Loucy (cell line): ENCODE measurements around the gene MIA2.
"Not testable (repeated sequence)": the region's sequence is repeated elsewhere in the genome, so short reads cannot be mapped to it uniquely, and the experiment has no call there.

Experiments used
- H2AFZ ChIP-seq: fragments of 200-600 bp; sonication (generic); 2 replicates; pipeline ENCODE4 v1.6.0; 2016; ENCODE audit warnings: antibody characterized with exemption, mild to moderate bottlenecking, low read length, moderate library complexity
- H3F3A ChIP-seq: fragments of 200-600 bp; 2 replicates; pipeline ENCODE4 v1.6.0; 2016; ENCODE audit warnings: antibody characterized with exemption, low read depth, mild to moderate bottlenecking
- H3K27me3 ChIP-seq: fragments of 200-600 bp; sonication (generic); 2 replicates; pipeline ENCODE4 v1.6.1; 2014; ENCODE audit warnings: low read length, mild to moderate bottlenecking; ENCODE audit not compliant: insufficient read depth, poor library complexity, severe bottlenecking
- H3K36me3 ChIP-seq: fragments of 200-600 bp; sonication (generic); 2 replicates; pipeline ENCODE4 v1.6.1; 2016; ENCODE audit warnings: low read length; ENCODE audit not compliant: insufficient read depth
- H3K4me1 ChIP-seq: fragments of 200-600 bp; sonication (generic); 2 replicates; pipeline ENCODE4 v1.5.1; 2014; ENCODE audit warnings: low read length, mild to moderate bottlenecking; ENCODE audit not compliant: insufficient read depth, poor library complexity, severe bottlenecking
- H3K4me2 ChIP-seq: fragments of 200-600 bp; sonication (generic); 2 replicates; pipeline ENCODE4 v1.6.0; 2014; ENCODE audit warnings: antibody characterized with exemption, low read length, low read depth, mild to moderate bottlenecking; ENCODE audit not compliant: poor library complexity, severe bottlenecking
- H3K4me3 ChIP-seq: fragments of 200-600 bp; sonication (generic); 2 replicates; pipeline ENCODE4 v1.5.1; 2014; ENCODE audit warnings: low read length, mild to moderate bottlenecking, mixed read lengths; ENCODE audit not compliant: poor library complexity, severe bottlenecking
- H3K79me2 ChIP-seq: fragments of 200-600 bp; sonication (generic); 2 replicates; pipeline ENCODE4 v1.6.1; 2014; ENCODE audit warnings: low read length; ENCODE audit not compliant: insufficient read depth
- H3K9ac ChIP-seq: fragments of 200-600 bp; sonication (generic); 2 replicates; pipeline ENCODE4 v1.6.0; 2014; ENCODE audit warnings: mild to moderate bottlenecking, low read depth, low read length, moderate library complexity; ENCODE audit not compliant: poor library complexity, severe bottlenecking
- H3K9me2 ChIP-seq: fragments of 200-600 bp; sonication (generic); replicated peaks from 2 replicates; pipeline ENCODE4 v1.6.1; 2016; ENCODE audit warnings: low read depth, low read length, mixed read lengths
- H3K9me3 ChIP-seq: fragments of 200-600 bp; sonication (generic); 2 replicates; pipeline ENCODE4 v1.6.1; 2014; ENCODE audit warnings: mild to moderate bottlenecking, antibody characterized with exemption, low read length, low read depth; ENCODE audit not compliant: insufficient read depth
- H4K20me1 ChIP-seq: fragments of 200-600 bp; sonication (generic); 2 replicates; pipeline ENCODE4 v1.6.0; 2014; ENCODE audit warnings: antibody characterized with exemption, low read length, mild to moderate bottlenecking; ENCODE audit not compliant: insufficient read depth, poor library complexity, severe bottlenecking
- EZH2phosphoT487 ChIP-seq: fragments of 200-600 bp; IDR thresholded peaks from 2 replicates; pipeline ENCODE4 v1.6.1; 2018; ENCODE audit warnings: antibody characterized with exemption, mild to moderate bottlenecking, moderate library complexity, borderline replicate concordance
- TF ChIP-seq, protein P1 (sequence below): fragments of 200-600 bp; sonication (generic); conservative IDR thresholded peaks from 2 replicates; pipeline ENCODE4 v1.5.1; 2014; ENCODE audit warnings: mild to moderate bottlenecking, antibody characterized with exemption, low read length

MIA2 gene

GRCh38 chr14:39232554-39233415 is 930 bp upstream of the MIA2 start:
- Histone ChIP-seq H2AFZ (no peak overlapping the region), H3K9ac (no peak overlapping the region), H3K4me3 (no peak overlapping the region)

DNA sequence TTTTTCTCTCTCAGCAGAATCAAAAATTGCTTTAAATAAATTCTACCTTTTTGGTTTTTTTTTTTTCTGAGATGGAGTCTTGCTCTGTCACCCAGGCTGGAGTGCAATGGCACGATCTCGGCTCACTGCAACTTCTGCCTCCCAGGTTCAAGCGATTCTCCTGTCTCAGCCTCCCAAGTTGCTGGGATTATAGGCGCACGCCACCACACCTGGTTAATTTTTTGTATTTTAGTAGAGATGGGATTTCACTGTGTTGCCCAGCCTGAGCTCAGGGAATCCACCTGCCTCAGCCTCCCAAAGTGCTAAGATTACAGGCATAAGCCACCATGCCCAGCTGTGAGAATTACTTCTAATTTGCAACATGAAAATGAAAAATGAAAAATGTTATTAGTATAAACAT is 1.3 kb downstream of the MIA2 start:
- H3K4me1 ChIP-seq, H2AFZ ChIP-seq, H3K4me2 ChIP-seq, H3K4me3 ChIP-seq, H3K9ac ChIP-seq, H3F3A ChIP-seq, H3K27me3 ChIP-seq, H3K36me3 ChIP-seq, H3K9me2 ChIP-seq, H3K79me2 ChIP-seq, H4K20me1 ChIP-seq, H3K9me3 ChIP-seq: not testable (repeated sequence)

More at GRCh38 chr14:39232554-39233415, 930 bp upstream of the MIA2 start:
- H4K20me1 ChIP-seq = no peaks in the 10 kb centered on the region
- no peaks in the 10 kb centered on the region for H3K9me3 ChIP-seq
- TF ChIP-seq, protein P1, sequence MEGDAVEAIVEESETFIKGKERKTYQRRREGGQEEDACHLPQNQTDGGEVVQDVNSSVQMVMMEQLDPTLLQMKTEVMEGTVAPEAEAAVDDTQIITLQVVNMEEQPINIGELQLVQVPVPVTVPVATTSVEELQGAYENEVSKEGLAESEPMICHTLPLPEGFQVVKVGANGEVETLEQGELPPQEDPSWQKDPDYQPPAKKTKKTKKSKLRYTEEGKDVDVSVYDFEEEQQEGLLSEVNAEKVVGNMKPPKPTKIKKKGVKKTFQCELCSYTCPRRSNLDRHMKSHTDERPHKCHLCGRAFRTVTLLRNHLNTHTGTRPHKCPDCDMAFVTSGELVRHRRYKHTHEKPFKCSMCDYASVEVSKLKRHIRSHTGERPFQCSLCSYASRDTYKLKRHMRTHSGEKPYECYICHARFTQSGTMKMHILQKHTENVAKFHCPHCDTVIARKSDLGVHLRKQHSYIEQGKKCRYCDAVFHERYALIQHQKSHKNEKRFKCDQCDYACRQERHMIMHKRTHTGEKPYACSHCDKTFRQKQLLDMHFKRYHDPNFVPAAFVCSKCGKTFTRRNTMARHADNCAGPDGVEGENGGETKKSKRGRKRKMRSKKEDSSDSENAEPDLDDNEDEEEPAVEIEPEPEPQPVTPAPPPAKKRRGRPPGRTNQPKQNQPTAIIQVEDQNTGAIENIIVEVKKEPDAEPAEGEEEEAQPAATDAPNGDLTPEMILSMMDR = no peak
- TF ChIP-seq EZH2phosphoT487 = no peak
- H3K79me2 ChIP-seq = no peaks in the 10 kb centered on the region
- H3F3A ChIP-seq = no peaks in the 10 kb centered on the region
- no peaks in the 10 kb centered on the region for H3K9me2 ChIP-seq
- no peak overlapping the region for H3K4me2 ChIP-seq
- no peaks in the 10 kb centered on the region for H3K36me3 ChIP-seq
- H3K4me1 ChIP-seq = no peaks in the 10 kb centered on the region
- H3K27me3 ChIP-seq = no peaks in the 10 kb centered on the region

DNA sequence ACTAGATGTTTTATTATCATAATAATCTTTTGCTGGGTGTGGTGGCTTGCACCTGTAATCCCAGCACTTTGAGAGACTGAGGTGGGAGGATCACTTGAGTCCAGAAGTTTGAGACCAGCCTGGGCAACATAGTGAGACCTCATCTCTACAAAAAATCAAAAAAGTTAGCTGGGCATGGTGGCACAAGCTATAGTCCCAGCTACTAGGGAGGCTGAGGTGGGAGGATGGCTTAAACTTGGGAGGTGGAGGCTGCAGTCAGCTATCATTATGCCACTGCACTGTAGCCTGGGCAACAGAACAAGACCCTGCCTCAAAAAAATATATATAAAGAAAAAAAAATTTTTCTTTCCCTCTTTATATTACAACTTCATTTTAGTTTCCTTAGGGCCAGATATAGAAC is 1.8 kb downstream of the MIA2 start:
- not testable (repeated sequence) for H3K9ac ChIP-seq, H3K27me3 ChIP-seq

GRCh38 chr14:39240769-39241168 is 7.1 kb downstream of the MIA2 start:
- Histone ChIP-seq H3K9me2 (no peaks in the 10 kb centered on the region), H3K79me2 (no peaks in the 10 kb centered on the region), H3K4me2 (no peak overlapping the region), H2AFZ (no peak overlapping the region), H3K27me3 (no peaks in the 10 kb centered on the region), H3K4me1 (no peaks in the 10 kb centered on the region), H3K36me3 (no peaks in the 10 kb centered on the region), H4K20me1 (no peaks in the 10 kb centered on the region), H3K9ac (no peak overlapping the region), H3F3A (no peaks in the 10 kb centered on the region), H3K4me3 (no peak overlapping the region), H3K9me3 (no peaks in the 10 kb centered on the region)
- TF ChIP-seq, protein P1 = no peak
- TF ChIP-seq EZH2phosphoT487 = no peak

More for the DNA sequence above, 1.8 kb downstream of the MIA2 start:
- H2AFZ ChIP-seq, H3K36me3 ChIP-seq, H3F3A ChIP-seq, H3K4me2 ChIP-seq, H3K4me3 ChIP-seq, H3K4me1 ChIP-seq, H3K9me2 ChIP-seq, H3K79me2 ChIP-seq, H4K20me1 ChIP-seq, H3K9me3 ChIP-seq: not testable (repeated sequence)
